Aorta (tissue), 5 donors: ENCODE measurements around the gene CACNA2D4. TPM values are rescaled to one million over a fixed set of nuclear protein-coding genes. Genes with fewer than 3 reads are reported as not detected.

Source experiments
- ATAC-seq: fragments of 200-7000 bp; cut with Tn5 transposase; one replicate; pipeline ENCODE4 v1.9.1; 2022; ENCODE audit warnings: moderate library complexity; ENCODE audit not compliant: low FRiP score
- DNase-seq, 2 donors: peaks; one replicate each; pipeline ENCODE4 v3.0.0-alpha.2; 2020
- H3K27ac ChIP-seq, 2 donors: one replicate each; pipeline ENCODE4 v1.5.1; 2013; ENCODE audit warnings: low read length in 2 of 2, mild to moderate bottlenecking in 2 of 2, moderate library complexity in 2 of 2, control low read depth in 1 of 2, inconsistent platforms in 1 of 2, low read depth in 1 of 2
- H3K27me3 ChIP-seq, 2 donors: one replicate each; pipeline ENCODE4 v1.6.1; 2013; ENCODE audit warnings: control low read depth in 1 of 2, low read length in 1 of 2, mild to moderate bottlenecking in 1 of 2, moderate library complexity in 1 of 2; ENCODE audit not compliant: insufficient read depth in 2 of 2, control insufficient read depth in 1 of 2
- H3K36me3 ChIP-seq, 2 donors: one replicate each; pipeline ENCODE4 v1.6.1; 2013; ENCODE audit warnings: control low read depth in 1 of 2, low read length in 1 of 2, mild to moderate bottlenecking in 1 of 2; ENCODE audit not compliant: insufficient read depth in 2 of 2, control insufficient read depth in 1 of 2
- H3K4me1 ChIP-seq, 2 donors: one replicate each; pipeline ENCODE4 v1.6.1; 2013; ENCODE audit warnings: low read length in 2 of 2, control low read depth in 1 of 2, mild to moderate bottlenecking in 1 of 2, moderate library complexity in 1 of 2; ENCODE audit not compliant: insufficient read depth in 2 of 2, control insufficient read depth in 1 of 2
- H3K4me3 ChIP-seq, 2 donors: one replicate each; pipeline ENCODE4 v1.5.1; 2013; ENCODE audit warnings: low read length in 2 of 2, control low read depth in 1 of 2, mild to moderate bottlenecking in 1 of 2
- H3K9me3 ChIP-seq: one replicate; pipeline ENCODE4 v1.6.1; 2013; ENCODE audit warnings: mild to moderate bottlenecking, low read length; ENCODE audit not compliant: control insufficient read depth
- WGBS, 2 donors: extraction: QIAGEN DNeasy Blood & Tissue Kit; methylation state at CpG; one replicate each; pipeline ENCODE4 v1.1.7; 2013; 5-methylcytosine and 5-hydroxymethylcytosine counted together
- intact Hi-C, 2 donors: fragments of 100-400 bp; cut with DNase I; formaldehyde crosslinking; loops; one replicate each; pipeline versions ENCODE4 v1.14.2 to v1.15.0; 2022
- polyA plus RNA-seq, 2 donors: library from polyadenylated mRNA; stranded (reverse); fragments of 200-250 nt; gene quantifications; one replicate each; pipeline ENCODE4 v1.2.3, GENCODE V29; 2013
- total RNA-seq, 2 donors: library from RNA; stranded (reverse); fragmentation: NEBNext Ultra II Directional; extraction: Animal tissue kit (Norgen Biotek cat#: 25700); gene quantifications; one replicate each; pipeline ENCODE4 v1.2.1, GENCODE V29; 2021
- donor health status: healthy with polysubstance abuse.
- donor health status: Bipolar disorder and iron deficiency.
- donor health status: DM: no; HTN: no; CAD: no.
- donor health status: DM: no; HTN: no; CAD: no.
- donor health status: DM: yes; HTN: yes; CAD: no.

The CACNA2D4 gene
- total and polyA plus RNA-seq, 4 donors, result 0.88 to 9.7 (median 4.6) TPM

GRCh38 chr12:1758376-1758775 is 160.1 kb downstream of the CACNA2D4 start:
- intact Hi-C loops, result no loop called here
- 89 to 94% methylated on average over 2 of the region's 2 CpGs for WGBS, 2 donors
- no peak for DNase-seq
- H3K27ac ChIP-seq, result no peak overlapping the region
- H3K36me3 ChIP-seq, result no peaks in the 10 kb centered on the region
- ATAC-seq, result no peak
- peaks cover 0 to 7% of the 10 kb centered on the region in 2 donors for H3K4me1 ChIP-seq
- no peaks in the 10 kb centered on the region for H3K9me3 ChIP-seq
- H3K4me3 ChIP-seq, result no peak overlapping the region
- H3K27me3 ChIP-seq, result no peaks in the 10 kb centered on the region

- Histone ChIP-seq H3K27ac (no peak overlapping the region), H3K4me1 (no peaks in the 10 kb centered on the region), H3K27me3 (no peaks in the 10 kb centered on the region), H3K4me3 (no peak overlapping the region), H3K36me3 (no peaks in the 10 kb centered on the region), H3K9me3 (no peaks in the 10 kb centered on the region)
- WGBS, 2 donors, result 96 to 98% methylated on average over 3 of the region's 3 CpGs
- ATAC-seq (no peak), DNase-seq (no peak)
- intact Hi-C loops, result no loop called here
Measured at GRCh38 chr12:1750300-1750699, 168.2 kb downstream of the CACNA2D4 start.

- WGBS, 2 donors, result 98% methylated on average over 5 of the region's 5 CpGs
- no peak for ATAC-seq
- intact Hi-C loops, result no loop called here
Measured at GRCh38 chr12:1749019-1749418, 169.4 kb downstream of the CACNA2D4 start.

GRCh38 chr12:1747609-1748008 is 170.8 kb downstream of the CACNA2D4 start:
- no peaks in the 10 kb centered on the region for H3K4me1 ChIP-seq
- intact Hi-C loops, result no loop called here
- H3K4me3 ChIP-seq, result no peak overlapping the region
- no peak for DNase-seq
- WGBS, 2 donors, result 97% methylated on average over 2 of the region's 2 CpGs
- no peak for ATAC-seq
- H3K9me3 ChIP-seq, result no peaks in the 10 kb centered on the region
- no peaks in the 10 kb centered on the region for H3K36me3 ChIP-seq
- H3K27ac ChIP-seq, result no peak overlapping the region
- no peaks in the 10 kb centered on the region for H3K27me3 ChIP-seq

More at GRCh38 chr12:1749019-1749418, 169.4 kb downstream of the CACNA2D4 start:
- H3K9me3 ChIP-seq, result no peaks in the 10 kb centered on the region
- no peak overlapping the region for H3K4me3 ChIP-seq
- no peaks in the 10 kb centered on the region for H3K27me3 ChIP-seq
- no peaks in the 10 kb centered on the region for H3K36me3 ChIP-seq
- H3K4me1 ChIP-seq, result no peaks in the 10 kb centered on the region
- H3K27ac ChIP-seq, result no peak overlapping the region
- DNase-seq, result no peak

- 94 to 96% methylated on average over 2 of the region's 2 CpGs for WGBS, 2 donors
- Histone ChIP-seq H3K4me1 (peaks cover 0 to 4% of the 10 kb centered on the region in 2 donors), H3K36me3 (no peaks in the 10 kb centered on the region), H3K27ac (no peak overlapping the region), H3K27me3 (no peaks in the 10 kb centered on the region), H3K9me3 (no peaks in the 10 kb centered on the region), H3K4me3 (no peak overlapping the region)
- intact Hi-C loops, result no loop called here
- ATAC-seq (no peak), DNase-seq (no peak)
Measured at GRCh38 chr12:1744932-1745331, 173.5 kb downstream of the CACNA2D4 start.

Other genes with a start within 250 kb of the CACNA2D4 start
- gene ADIPOR2, start 227.6 kb downstream of the CACNA2D4 start, total RNA-seq, result 10 to 100 TPM; 47.6 to 50.5 TPM
- 10 to 100 TPM; 14.8 to 15.8 TPM for gene ADIPOR2, start 227.6 kb downstream of the CACNA2D4 start, polyA plus RNA-seq
- not detected for gene LRTM2, start 98.1 kb downstream of the CACNA2D4 start, total RNA-seq
- not detected for gene LRTM2, start 98.1 kb downstream of the CACNA2D4 start, polyA plus RNA-seq
- gene DCP1B, start 85.8 kb upstream of the CACNA2D4 start, total RNA-seq, result 10 to 100 TPM; 14.5 to 16.9 TPM
- 10 to 100 TPM in 1 of 2 donors, 1 to 10 TPM in 1; 8.0 to 10.0 TPM for gene DCP1B, start 85.8 kb upstream of the CACNA2D4 start, polyA plus RNA-seq
- 100 to 1,000 TPM in 1 of 2 donors, 10 to 100 TPM in 1; 70.4 to 114 TPM for gene CACNA1C, start 134.3 kb upstream of the CACNA2D4 start, total RNA-seq
- gene CACNA1C, start 134.3 kb upstream of the CACNA2D4 start, polyA plus RNA-seq, result 10 to 100 TPM in 1 of 2 donors, 1 to 10 TPM in 1; 4.3 to 22.1 TPM